Spleen (tissue), 7 donors: ENCODE results near the gene ASCC3.

ENCODE experiments used
- POLR2A ChIP-seq, 3 donors: fragments of 450-650 bp; IDR thresholded peaks; one replicate each; pipeline ENCODE4 v1.5.1; 2017; ENCODE audit warnings: antibody characterized with exemption in 3 of 3, mild to moderate bottlenecking in 1 of 3
- TF ChIP-seq, protein P1 (sequence below), 11 experiments: fragments of 200-600 bp in 7 of 11; fragments of 450-650 bp in 4 of 11; sonication (generic) in 4 of 11; IDR thresholded peaks in 8 of 11; conservative IDR thresholded peaks in 3 of 11; 1 replicate in 7 of 11; 2 replicates in 4 of 11; pipeline versions ENCODE4 v1.4.0 to v1.8.0; 2016 to 2021; ENCODE audit warnings: antibody characterized with exemption in 11 of 11, inconsistent platforms in 4 of 11, mild to moderate bottlenecking in 1 of 11
- donor health status: DM: no; HTN: no; CAD: no; lungs with moderate emphysema.
- donor health status: DM: no; HTN: no; CAD: no.
- donor health status: DM: no; HTN: no; CAD: no.

DNA sequence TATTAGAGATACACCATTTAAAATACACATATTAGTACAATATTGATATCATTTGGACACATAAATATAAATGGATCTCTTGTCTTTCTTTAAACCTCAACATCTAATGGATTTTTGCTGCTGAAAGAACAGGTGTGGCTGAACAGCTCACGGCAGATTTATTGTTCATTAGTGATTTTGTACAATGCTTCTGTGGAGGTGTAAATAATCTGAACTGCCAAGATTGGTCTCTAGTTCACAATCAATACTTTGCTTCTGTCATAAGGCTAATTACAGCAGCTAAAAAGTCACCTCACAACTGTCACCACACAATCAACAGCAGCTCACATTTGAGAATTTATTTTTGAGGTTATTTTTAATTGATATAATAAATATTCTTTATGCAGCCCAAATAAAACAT is 254.4 kb downstream of the ASCC3 start:
- TF ChIP-seq, protein P1, sequence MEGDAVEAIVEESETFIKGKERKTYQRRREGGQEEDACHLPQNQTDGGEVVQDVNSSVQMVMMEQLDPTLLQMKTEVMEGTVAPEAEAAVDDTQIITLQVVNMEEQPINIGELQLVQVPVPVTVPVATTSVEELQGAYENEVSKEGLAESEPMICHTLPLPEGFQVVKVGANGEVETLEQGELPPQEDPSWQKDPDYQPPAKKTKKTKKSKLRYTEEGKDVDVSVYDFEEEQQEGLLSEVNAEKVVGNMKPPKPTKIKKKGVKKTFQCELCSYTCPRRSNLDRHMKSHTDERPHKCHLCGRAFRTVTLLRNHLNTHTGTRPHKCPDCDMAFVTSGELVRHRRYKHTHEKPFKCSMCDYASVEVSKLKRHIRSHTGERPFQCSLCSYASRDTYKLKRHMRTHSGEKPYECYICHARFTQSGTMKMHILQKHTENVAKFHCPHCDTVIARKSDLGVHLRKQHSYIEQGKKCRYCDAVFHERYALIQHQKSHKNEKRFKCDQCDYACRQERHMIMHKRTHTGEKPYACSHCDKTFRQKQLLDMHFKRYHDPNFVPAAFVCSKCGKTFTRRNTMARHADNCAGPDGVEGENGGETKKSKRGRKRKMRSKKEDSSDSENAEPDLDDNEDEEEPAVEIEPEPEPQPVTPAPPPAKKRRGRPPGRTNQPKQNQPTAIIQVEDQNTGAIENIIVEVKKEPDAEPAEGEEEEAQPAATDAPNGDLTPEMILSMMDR (IDR thresholded peaks at IDR 0.05 in 8 of 11, conservative IDR thresholded peaks at IDR 0.05 in 3 of 11): no peak
- no peak for TF ChIP-seq POLR2A (IDR thresholded peaks at IDR 0.05)
